Measurements from ENCODE around the gene ZBTB24.

GRCh38 chr6:109507490-109508072 lies 24.6 kb upstream of the ZBTB24 start:
- no peak for TF ChIP-seq GATA2 (IDR thresholded peaks at IDR 0.05; ENCODE audit: low read depth, low read length)
- TF ChIP-seq GATA3 (IDR thresholded peaks at IDR 0.05; ENCODE audit: low read depth, low read length) = no peak
